NCI-H1048 (cell line): Measurements from ENCODE around the gene TPSB2.

ENCODE experiments used
- DNase-seq: peaks from one replicate; lab custom pipeline; 2025; lab: John Stamatoyannopoulos, UW

Gene TPSB2

DNA sequence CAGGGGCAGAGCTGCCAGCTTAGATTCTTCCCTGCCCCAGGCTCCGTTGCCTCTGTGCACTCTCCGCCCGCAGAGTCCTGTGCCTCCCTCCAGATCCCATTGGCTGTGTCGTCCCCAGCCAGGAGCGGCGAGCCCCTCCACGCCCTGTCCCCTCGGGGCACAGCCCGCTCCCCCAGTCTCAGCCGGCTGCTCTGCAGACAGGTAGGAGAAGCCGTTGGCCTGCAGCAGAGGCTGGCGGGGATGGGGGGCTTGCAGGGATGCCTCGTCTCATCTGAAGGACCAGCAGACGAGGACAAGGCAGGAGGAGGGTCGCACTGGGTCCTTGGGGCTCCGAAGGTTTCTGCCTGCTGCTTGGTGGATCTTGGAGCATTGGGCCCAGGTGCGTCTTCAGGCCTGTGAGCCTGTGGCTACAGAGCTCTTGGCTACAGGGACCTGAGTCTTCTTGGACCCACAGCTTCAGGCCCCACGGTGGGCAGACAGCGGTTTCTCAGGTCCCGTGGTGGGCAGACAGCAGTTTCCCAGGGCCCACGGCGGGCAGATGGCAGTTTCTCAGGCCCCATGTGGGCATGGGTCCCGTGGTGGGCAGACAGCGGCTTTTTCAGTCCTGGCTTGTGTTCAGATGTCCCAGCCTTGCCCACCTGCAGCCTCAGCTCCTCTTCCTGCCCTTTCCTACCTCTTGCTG lies 10.9 kb downstream of the TPSB2 start:
- DNase-seq, result no peak

- no peak for DNase-seq
Observed at GRCh38 chr16:1218061-1218929, 11.7 kb downstream of the TPSB2 start.

- no peak for DNase-seq
Observed at GRCh38 chr16:1217526-1217925, 12.5 kb downstream of the TPSB2 start.

- no peak for DNase-seq
Observed at GRCh38 chr16:1216681-1217400, 13.1 kb downstream of the TPSB2 start.

- DNase-seq, result no peak
Observed at GRCh38 chr16:1216296-1216619, 13.7 kb downstream of the TPSB2 start.

- DNase-seq, result no peak
Observed at GRCh38 chr16:1215574-1216295, 14.2 kb downstream of the TPSB2 start.

DNA sequence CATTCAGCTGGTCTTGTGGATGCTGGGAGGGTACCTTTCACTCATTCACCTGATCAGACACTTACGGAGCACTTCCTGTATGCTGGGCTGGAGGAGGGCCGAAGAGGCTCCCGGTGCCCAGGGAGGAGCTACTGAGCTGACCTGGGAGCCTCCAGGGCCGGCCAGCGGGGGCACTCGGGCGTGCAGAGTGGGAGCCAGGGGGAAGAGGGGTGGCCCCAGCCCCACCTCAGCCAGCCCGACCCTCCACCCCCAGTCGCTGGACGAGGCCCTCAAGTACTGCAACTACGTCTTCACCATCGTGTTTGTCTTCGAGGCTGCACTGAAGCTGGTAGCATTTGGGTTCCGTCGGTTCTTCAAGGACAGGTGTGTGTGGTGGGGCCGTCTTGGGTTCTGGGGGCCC lies 15.3 kb downstream of the TPSB2 start:
- DNase-seq, result no peak

GRCh38 chr16:1213796-1214372 lies 16.1 kb downstream of the TPSB2 start:
- no peak for DNase-seq

DNA sequence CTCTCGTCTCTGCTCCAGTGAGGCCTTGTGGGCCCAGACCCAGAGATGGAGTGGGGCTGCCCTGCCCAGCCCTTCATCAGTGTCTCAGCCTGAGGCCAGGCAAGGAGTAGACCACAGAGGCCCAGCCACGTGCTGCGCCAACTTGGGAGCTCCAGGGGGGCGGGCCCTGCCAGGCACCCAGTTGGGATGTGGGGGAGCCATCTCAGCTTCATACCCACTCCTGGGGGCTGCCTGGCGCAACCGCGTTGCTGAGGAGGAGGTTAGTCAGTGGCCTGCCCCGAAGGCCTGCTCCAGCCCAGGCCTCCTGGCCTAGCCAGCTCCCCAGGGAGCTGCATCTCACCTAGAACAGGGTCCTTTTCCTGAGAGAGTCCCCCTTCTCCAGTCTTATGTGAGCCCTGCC lies 16.8 kb downstream of the TPSB2 start:
- DNase-seq, result no peak

GRCh38 chr16:1212616-1213194 lies 17.3 kb downstream of the TPSB2 start:
- no peak for DNase-seq

DNA sequence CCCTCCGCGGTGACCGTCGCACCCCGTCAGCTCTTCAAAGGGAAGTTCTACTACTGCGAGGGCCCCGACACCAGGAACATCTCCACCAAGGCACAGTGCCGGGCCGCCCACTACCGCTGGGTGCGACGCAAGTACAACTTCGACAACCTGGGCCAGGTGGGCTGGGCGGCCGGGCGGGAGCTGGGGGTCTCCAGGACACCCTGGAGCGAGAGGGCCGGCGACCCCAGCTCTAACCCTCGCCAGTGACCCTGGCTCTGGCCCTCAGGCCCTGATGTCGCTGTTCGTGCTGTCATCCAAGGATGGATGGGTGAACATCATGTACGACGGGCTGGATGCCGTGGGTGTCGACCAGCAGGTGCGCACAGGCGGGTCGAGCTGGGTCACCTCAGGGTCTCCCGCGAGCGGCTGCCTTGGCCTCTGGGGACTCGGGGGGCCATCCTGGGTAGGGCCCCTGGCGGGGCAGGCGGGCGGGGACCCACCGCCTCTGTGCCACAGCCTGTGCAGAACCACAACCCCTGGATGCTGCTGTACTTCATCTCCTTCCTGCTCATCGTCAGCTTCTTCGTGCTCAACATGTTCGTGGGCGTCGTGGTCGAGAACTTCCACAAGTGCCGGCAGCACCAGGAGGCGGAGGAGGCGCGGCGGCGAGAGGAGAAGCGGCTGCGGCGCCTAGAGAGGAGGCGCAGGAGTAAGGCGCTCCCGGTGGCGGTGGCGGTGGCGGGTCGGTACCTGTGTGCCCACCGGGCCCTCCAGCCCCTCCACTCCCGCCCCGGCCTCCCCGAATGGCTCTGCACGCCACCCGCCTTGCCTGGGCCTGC lies 18.3 kb downstream of the TPSB2 start:
- DNase-seq, result no peak

DNA sequence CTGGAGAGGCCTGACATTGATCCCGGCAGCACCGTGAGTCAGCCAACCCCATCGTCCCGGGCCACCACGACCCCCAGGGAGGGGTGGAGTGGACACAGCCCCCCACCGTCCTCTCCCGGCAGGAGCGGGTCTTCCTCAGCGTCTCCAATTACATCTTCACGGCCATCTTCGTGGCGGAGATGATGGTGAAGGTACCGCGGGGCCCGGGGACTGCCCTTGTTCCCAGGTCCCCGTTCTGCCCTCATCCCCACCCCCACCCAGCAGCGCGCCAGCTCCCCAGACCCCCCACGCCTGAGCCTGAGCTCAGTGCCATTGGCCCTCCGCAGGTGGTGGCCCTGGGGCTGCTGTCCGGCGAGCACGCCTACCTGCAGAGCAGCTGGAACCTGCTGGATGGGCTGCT lies 19.5 kb downstream of the TPSB2 start:
- no peak for DNase-seq

GRCh38 chr16:1209081-1209480 lies 20.9 kb downstream of the TPSB2 start:
- no peak for DNase-seq

DNA sequence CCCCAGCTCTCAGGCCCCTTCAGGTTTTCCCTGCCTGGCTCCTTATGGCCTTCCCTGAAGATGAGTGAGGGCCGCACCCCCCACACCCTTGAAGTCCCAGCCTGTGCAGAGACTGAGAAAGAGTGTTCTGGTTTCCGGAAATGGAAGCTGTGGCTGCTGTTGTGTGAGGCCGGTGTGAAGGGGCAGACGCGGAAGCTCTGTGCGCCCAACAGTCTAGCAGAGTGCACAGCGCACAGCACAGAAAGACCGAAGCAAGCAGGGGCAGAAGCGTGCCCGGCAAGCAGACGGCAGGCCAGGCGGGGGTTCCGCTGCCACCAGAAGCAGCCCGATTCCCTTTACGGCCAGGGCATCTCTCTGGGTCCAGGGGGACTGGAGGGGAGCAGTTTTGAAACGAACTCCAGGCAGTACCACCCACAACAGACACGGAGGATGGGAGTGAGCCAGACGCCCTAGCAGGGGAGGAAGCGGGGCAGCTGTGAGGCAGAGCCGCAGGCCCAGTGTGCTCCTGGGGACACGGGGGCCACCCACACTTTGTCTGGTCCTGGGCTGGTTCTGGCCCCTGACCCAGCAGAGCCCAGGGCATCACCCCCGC lies 21.6 kb downstream of the TPSB2 start:
- DNase-seq, result no peak

- DNase-seq, result no peak
Observed at GRCh38 chr16:1206786-1207185, 23.2 kb downstream of the TPSB2 start.

DNA sequence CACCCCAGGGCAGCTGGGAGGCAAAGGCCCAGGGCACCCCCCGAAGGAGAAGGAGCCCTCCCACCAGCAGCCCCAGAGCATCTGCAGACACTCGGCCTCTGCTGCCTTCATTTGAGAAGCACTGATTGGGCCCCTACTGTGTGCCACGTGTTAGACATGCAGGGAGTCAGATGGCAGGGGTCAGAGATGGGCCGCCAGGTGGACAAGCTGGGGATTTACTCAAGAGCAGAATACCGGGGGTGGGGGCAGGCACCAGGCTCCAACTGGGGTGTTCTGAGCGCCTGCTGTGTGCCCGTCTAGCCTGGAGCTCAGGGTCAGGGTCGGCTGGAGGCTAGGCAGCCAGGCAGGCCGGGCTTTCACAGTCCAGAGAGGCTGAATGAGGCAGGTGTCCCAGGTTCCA lies 23.7 kb downstream of the TPSB2 start:
- no peak for DNase-seq

- DNase-seq, result no peak
Observed at GRCh38 chr16:1204933-1205332, 25.1 kb downstream of the TPSB2 start.

- DNase-seq, result no peak
Observed at GRCh38 chr16:1202274-1202673, 27.7 kb downstream of the TPSB2 start.

DNA sequence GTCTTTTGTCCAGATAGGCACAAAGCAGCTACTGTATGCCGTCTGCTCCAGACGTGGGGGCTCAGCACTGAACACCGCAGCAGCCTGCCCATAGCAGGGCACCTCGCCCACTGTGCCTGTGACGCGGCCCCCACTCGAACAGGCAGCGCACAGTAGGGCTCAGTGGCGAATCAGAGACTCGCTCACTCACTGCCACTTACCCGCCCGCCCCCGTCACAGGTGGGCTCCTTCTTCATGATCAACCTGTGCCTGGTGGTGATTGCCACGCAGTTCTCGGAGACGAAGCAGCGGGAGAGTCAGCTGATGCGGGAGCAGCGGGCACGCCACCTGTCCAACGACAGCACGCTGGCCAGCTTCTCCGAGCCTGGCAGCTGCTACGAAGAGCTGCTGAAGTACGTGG lies 28.5 kb downstream of the TPSB2 start:
- no peak for DNase-seq

GRCh38 chr16:1200014-1200627 lies 29.9 kb downstream of the TPSB2 start:
- no peak for DNase-seq
